HG02840 (cell line): Measurements from ENCODE around the gene SIK3.
A peak's percentile ranks its signal among the peaks of the same experiment; 100 is the strongest.
"Not testable (repeated sequence)": the region's sequence is repeated elsewhere in the genome, so short reads cannot be mapped to it uniquely, and the experiment has no call there.

Source experiments
- ATAC-seq: cut with Tn5 transposase; IDR thresholded peaks from one replicate; pipeline ENCODE4 v1.9.1; 2021; ENCODE audit warnings: mild to moderate bottlenecking, moderate library complexity, moderate number of reproducible peaks; ENCODE audit not compliant: unreplicated experiment, low FRiP score

Gene SIK3

DNA sequence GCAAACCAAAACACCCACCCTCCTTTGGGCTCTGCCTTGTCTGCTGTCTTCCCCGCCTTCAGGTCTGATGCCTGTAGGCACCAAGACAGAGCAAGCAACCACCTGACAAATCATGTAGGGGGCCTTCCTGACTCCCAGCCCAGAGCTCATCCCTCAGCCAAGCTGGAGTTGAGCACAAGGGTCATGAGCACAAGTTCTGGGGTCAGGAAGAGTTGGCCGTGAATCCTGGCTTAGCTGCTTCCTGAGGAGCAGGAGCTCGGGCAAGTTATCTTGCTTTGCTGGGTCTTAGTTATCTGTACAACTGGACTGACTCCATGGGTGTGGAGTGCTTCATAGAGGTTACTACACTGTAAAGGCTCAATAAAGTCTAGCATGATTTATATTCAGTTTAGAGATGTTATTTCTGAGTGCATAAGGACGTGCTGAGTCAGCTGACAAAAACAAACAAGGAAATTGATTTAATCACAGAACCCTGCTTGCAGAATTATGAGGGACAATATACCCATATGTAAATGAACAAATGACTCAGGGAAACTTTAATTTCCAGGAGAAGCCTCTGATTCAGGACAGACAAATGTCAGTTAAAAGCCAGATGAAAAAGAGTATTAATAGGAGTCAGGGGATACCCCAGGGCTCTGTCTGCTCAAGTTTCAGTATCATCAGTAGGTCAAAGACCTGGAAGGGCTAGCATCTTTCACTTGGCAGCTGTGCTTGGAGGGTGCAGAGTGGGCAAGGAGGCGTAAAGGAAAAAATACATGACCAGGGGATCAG, 245.8 kb downstream of the SIK3 start:
- no peak for ATAC-seq

DNA sequence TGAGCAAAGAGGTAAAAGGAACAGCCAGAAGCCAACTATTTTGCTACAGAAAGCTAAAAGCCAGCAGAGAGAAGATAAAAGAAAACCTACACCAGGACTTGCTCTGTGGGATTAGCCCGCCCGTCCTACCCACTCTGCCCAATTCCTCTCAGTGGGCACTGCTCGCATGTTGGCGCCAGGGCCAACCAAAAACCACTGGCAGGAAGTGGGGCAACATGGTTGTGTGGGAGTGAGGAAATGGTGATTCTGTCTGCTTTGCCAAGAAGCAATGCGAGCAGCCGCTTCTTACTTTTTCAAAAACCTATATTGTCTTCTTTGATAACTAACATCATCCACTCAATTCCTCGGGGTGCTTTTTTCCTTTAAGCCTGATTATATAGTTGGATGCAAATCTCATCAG, 246.6 kb downstream of the SIK3 start:
- ATAC-seq, result no peak

DNA sequence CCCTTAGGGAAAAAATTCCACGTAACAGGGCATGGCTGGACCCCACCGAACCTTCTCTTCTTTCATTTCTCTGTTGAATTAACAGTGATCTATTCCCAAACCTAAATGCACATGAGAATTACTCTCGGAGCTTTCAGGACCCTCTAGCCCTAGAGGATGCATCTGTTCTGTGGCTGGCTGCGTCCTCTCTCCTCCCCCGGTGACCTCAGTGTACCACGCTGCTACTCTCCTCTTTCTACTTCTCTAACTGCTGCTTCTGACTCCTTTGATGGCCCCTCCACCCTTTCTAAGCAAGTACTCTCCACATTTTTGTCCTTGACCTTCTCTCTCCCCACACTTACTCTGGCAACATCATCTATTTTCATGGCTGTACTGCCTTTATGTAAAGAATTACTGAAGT, 248.7 kb downstream of the SIK3 start:
- ATAC-seq, result no peak

DNA sequence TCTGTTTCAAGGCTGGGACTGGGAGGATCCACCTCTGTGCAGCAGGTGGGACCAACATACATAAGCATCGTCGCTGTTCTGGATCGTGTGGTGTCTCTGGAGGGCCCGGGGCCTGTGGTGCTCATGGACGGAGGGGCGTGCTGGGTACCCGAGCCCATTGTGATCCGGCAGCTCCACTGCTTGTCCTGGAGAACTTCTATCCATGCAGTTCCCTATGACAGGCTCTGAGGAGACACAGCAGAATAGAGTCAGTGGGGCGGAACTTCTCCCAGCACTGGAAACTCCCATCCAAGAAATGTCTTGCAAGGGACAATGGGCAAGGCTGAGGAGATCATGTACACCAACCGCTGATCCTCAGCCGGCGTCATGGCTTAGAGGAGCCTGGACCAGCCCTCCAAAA, 249.2 kb downstream of the SIK3 start:
- ATAC-seq, result no peak

DNA sequence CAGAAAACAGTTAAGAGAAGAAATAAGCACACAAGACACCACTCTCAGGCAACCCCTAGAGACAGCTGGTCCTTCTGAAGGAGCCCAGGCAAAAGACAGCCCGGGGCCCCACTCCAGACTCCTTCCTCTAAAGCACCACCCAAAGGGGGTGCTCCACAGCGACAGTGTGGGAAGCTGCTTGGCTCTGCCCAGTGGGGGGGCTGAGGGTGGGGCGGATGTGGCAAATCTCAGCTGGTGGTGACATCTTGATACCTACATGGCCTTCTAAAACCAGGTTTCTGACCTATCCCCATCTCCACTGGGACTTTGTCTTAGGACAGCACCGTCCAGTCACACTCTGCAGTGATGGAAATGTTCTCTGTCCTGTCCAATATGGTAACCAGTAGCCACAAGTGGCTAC, 250.6 kb downstream of the SIK3 start:
- ATAC-seq, result no peak

DNA sequence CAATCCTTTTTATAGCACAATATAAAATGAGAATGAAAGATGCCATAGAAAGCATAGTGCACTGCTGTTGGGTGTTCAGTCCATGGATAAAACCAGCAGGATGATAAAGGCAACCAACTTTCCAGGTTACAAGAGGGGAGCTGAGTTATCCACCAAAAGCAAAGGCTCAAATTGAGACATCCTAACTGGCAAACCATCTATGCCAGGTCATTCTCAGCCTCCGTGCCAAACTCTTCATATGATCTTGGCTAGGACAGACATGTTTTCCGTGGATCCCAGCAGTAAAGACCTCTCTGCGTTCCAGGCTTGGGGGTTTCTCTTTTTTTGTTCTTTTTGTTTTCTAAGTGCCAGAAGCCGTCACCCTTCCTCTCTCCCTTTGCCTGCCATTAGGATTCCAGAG, 253.5 kb downstream of the SIK3 start:
- no peak for ATAC-seq

DNA sequence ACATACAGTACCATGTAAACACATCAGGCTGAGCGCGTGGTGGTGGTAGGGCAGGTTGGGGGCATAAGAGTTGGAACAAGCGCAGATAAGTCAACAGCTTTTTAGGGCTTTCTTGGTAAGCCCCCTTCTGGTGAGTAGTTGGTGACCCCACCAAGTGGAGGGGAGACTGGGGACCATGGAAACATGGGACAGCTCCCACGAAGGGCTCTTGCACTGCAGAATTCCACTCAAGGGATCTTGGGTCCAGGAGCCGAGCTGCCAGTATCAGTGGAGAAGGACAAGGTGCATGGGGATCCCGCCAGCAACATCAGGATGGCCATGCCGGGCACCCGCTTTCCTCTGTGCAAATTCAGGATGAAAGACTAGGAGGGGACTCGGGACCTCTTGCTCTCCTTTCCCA, 254.6 kb downstream of the SIK3 start:
- no peak for ATAC-seq

DNA sequence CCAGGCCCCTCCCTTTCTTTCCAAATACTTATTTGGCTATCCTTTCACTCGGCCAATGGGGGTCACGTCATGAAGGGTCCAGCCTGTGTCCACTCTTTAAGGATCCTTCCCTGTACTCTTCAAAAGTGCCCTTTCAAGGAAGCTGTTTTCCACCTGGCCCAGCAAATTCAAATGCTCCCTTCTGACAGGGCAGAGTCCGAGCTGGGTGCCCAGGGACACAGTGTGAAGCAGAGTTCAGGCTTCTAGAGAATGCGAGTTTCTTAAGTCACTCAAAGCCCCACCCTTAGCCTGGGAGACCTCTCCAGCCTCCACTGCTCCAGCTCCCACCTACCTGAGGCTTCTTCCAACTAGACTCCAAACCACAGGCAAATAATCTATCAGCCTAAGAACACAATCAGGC, 255.3 kb downstream of the SIK3 start:
- no peak for ATAC-seq

DNA sequence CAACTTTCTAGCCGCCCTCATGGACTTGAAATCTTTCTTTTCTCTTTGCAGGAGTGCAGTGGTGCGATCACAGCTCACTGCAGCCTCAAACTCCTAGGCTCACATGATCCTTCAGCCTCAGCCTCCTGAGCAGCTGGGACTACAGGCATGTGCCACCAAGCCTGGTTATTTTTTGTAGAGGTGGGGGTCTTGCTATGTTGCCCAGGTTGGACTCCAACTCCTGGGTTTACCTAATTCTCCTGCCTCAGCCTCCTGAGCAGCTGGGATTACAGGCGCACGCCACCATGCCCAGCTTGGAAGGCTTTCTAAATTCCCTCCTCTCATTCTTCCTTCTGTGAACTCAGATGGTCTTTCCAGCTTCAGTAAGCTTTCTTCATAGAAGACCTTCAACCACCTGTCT, 256.1 kb downstream of the SIK3 start:
- no peak for ATAC-seq

DNA sequence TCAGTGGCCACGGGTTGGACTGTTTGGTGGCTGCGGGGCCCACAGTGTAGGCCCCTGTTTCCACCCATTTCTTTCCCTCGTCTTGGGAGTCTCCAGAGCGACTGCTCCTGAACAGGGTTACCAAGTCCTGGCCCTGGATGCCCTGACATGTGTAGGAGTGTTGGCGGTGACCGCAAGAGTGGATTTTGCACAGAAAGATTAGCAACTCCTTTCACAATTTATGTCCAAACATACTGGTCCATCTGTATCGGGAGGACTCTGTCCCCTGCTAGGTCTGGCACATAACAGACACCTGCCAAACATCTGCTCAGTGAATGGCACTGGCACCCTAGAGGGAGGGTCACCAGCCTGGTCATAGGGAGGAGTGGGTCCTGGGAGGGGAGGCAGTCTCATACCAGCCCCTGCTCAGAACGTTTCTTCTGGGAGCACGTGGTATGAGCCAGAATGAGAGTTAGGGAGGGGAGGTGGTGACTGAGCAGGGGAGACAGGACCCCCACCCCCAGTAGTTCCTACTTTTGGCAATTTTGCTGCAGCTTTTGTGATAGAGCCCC, 257.4 kb downstream of the SIK3 start:
- no peak for ATAC-seq

DNA sequence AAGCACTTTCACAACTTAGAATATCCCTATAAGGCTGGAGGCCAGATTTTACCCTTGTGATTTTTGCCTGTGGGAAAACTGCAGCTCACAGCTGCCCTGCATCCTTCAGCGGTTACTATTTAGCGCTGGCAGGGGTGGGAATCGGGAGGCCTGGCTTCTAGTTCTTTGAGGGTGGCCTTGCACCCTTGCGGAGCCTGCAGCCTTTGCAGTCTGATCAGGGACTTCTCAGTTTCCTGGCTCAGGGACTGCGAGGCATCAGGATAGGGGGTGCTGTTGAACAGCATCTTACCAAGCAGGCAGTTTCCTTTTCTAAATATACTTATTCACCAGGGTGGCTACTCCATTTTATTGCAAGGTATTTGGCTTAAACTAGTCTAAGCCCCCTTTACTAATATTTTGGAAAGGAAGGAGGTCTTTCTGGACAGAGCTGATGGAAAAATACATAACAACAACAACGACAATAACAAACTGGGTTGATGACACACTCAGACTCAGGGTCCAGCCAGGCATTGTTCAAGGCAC, 257.9 kb downstream of the SIK3 start:
- ATAC-seq, result no peak

DNA sequence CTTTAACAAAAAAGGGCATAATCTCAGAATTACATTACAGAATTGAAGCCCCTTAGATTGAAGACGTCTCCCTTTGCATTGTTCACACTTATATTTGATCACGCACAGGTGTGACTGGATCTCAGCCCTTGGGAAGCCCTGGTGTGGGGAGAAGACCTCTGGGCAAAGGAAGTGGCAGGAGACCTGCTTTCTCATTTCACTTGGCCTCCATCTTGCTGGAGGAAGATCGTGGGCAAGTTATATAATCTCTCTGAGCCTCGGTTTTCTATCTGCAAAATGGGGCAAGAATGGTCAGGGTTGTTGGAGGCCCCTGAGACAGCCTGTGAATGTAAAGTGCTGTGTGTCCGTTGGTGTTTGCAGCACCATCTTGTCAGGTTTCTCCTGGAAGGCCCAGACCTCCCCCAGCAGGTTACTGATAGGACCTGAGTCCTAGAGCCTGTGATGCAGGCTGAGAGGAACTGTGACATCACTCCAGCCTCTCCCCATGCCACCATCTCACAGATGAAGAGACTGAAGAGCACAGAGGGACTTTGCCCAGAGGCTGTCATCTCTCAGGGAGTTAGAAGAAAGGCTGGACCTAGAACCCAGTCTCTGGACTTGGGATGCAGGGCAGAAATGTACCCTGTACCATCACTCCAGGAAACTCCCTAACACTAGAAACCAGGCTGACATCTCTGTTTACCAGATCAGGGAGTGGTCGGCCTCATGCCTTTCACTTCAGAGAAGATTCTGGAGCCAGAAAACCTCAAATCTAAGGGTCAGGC, 259.7 kb downstream of the SIK3 start:
- no peak for ATAC-seq

DNA sequence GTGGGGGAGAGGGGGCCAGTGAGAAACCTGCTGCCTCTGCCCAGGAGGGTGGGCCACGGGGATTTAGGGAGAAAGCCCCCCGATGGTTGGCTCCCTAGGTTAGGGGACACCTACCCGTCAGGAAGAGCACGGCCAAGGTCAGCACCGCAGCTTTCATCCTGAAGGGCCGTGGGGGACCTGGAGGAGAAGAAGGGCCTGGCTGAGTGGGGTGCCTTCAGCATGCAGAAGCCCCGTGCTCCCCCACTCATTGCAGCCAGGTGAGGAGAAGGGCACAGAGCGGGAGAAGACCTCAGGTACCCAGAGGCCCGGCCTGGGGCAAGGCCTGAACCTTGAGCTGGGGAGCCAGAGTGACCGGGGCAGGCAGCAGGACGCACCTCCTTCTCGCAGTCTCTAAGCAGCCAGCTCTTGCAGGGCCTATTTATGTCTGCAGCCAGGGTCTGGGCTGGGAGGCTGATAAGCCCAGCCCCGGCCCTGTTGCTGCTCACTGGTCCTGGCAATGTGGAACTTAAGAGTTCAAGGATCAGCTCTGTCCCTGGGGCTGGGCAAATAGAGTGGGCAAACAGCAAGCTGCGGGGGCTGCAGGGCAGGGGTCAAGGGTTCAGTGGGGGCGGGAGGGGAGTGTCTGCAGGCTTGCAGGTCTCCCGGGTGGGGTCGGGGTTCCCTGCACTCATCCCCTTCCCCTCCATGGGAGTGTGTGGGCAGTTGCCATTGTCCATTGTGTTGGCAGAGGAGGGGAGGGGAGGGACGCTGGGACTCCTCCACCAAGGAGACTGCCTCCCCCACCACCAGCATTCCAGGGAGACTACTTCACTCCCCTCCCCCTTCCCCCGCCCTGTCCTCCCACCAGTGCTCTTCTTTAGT, 260.8 kb downstream of the SIK3 start, which contains the start of gene APOA1:
APOA1 (minus strand) TSS at position 392 of the 861 bp plus-strand sequence; CDS start at position 157, 235 bp downstream.
- no peak for ATAC-seq

DNA sequence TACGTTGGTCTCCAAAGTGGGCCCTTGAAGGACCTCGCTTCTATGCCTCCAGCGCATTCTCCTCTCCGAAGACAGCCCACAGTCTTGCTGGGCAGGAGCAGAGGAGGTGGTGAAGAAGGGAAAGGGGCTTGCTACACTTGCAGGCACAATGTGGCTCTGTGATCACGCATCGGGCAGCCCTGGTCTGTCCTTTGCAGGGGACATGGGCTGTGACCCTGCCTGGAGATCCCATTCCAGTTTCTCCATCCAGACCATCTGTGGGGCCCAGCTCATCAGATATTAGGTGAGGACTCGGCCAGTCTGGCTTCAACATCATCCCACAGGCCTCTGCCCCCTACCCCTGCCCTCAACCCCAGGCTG, 261.6 kb downstream of the SIK3 start:
- no peak for ATAC-seq

DNA sequence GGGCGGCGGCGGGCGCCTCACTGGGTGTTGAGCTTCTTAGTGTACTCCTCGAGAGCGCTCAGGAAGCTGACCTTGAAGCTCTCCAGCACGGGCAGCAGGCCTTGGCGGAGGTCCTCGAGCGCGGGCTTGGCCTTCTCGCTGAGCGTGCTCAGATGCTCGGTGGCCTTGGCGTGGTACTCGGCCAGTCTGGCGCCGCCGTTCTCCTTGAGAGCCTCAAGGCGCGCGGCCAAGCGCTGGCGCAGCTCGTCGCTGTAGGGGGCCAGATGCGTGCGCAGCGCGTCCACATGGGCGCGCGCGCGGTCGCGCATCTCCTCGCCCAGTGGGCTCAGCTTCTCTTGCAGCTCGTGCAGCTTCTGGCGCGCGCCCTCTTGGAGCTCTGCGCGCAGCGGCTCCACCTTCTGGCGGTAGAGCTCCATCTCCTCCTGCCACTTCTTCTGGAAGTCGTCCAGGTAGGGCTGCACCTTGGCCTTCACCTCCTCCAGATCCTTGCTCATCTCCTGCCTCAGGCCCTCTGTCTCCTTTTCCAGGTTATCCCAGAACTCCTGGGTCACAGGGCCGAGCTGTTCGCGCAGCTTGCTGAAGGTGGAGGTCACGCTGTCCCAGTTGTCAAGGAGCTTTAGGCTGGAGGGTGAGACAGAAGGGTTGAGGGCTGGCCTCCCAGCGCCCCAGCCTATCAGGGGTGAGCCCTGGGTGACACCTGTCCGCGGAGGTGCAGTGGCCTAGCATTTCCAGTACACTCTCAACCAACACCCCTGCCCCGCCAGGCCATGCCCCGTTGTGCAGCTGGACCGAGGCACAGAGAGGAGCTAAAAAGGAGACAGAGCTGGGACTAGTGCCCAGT, 262.2 kb downstream of the SIK3 start:
- ATAC-seq, result peak; percentile 73

DNA sequence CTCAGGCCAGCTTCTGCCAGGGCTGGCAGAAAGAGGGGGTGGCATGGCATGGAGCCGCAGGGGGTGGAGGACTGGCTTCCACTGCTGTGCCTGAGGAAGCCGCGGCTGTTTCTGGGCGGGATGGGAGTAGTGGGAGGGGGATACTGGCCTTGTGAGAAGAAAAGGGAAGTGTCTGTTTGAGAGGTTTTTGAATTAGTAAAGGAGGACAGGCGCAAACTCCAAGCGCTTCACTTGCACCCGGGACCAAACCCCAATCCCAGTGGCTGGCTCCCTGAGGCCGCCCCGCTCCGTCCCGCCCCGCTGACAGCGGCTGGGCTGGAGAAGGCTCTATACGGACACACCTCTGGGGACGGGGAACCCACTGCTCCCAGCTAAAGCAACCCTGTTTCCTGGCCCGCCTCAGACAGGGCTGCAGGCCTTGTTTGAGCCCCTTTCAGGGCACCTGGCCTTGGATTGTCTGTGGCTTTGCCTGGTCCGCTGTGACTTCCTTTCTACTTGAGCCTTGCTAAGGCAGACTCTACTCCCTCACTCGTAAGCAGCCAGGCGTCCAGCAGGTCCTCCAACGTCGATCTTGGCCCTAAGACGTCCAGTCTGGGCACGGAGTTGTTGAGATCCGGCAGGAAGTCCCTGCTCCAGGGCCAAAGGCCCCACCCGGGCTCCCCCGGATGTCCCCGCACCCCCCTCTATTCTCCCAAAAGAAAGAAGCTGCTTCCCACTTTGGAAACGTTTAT, 263.0 kb downstream of the SIK3 start:
- ATAC-seq, result no peak

DNA sequence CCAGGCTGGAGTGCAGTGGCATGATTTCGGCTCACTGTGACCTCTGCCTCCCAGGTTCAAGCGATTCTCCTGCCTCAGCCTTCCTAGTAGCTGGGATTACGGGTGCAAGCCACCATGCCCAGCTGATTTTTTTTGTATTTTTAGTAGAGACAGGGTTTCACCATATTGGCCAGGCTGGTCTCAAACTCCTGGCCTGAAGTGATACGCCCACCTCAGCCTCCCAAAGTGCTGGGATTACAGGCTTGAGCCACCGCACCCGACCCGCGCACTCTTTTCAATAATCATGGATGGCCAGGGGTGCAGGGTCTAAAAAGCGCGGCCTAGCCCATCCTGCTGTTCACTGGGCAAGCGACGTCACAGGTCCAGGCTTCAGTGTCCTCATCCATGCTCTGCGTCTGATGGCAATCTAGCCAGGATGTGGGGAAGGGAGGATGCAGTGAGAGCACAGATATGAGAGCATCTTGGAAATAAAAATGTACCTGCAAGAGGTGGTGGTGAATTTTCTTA, 263.6 kb downstream of the SIK3 start:
- not testable (repeated sequence) for ATAC-seq

DNA sequence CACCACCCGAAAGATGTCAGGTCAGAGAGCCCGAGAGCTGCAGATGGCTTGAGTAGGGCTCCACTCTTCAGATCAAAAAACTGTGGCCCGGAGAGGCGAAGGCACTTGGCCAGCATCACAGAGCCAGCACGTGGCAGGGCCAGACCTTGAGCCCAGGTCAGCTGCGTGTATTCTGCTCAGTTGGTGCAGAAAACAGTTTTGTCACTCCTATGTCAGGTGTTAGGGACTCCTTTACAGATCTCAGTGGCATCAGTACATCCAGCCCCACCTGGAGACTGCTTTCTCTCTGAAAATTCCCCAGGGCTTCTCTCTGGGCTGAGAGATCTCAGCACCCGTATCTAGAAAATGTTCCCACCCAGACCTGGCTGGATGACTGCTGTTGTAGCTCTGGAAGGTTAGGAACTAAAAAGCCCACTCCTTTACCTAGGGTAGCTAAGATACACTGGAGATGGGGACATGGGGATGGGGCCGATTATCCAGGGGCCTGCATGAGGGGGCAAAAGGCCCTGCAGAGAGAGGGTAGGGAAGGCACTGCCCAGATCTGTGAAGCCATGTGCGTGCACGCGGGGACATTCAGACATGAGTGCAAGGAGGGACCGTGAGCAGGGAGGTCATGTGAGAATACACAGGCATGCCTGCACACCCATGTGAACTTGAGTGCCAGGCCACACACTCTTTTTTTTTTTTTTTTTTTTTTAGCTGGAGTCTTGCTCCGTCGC, 264.3 kb downstream of the SIK3 start:
- ATAC-seq, result no peak
